Measurements from ENCODE around the gene FARSA. TPM values are rescaled to one million over a fixed set of nuclear protein-coding genes. Genes with fewer than 3 reads are reported as not detected.

Gene FARSA
- total and polyA plus RNA-seq, 2 donors (not counting 1 experiment from before 2014, with no cell fraction given): 26.4 to 50.1 TPM

- ATAC-seq (ENCODE audit: low read depth): peak; percentile 28
- Mint-ChIP-seq H3K27me3 (no peaks in the 10 kb centered on the region), H3K4me3 (peak overlapping the region; percentile 88), H3K27ac (peak overlapping the region; percentile 85), H3K4me1 (peaks cover 30% of the 10 kb centered on the region), H3K9me3 (ENCODE audit: insufficient read depth) (no peaks in the 10 kb centered on the region)
- H3K27me3 ChIP-seq (replicated peaks in 1 of 4; ENCODE audit: control extremely low read depth in 1 of 4, control insufficient read depth in 3 of 4, insufficient read depth in 4 of 4, low read length in 3 of 4): no peaks in the 10 kb centered on the region
- H4K20me1 ChIP-seq (ENCODE audit: control insufficient read depth, insufficient read depth, low read length, poor library complexity, severe bottlenecking): no peaks in the 10 kb centered on the region
- DNase-seq: peak; percentile 89
- H2AFZ ChIP-seq (ENCODE audit: insufficient read depth, low read depth, low read length, poor library complexity, severe bottlenecking): peak overlapping the region; percentile 66
- H3K9me3 ChIP-seq (ENCODE audit: control extremely low read depth in 1 of 3, control insufficient read depth in 2 of 3, insufficient read depth in 1 of 3, low read length in 2 of 3): peaks cover 0 to 40% (median 5%) of the 10 kb centered on the region in 3 donors
- peaks cover 19 to 38% of the 10 kb centered on the region in 2 donors for H3K4me1 ChIP-seq (ENCODE audit: control insufficient read depth in 2 of 2, insufficient read depth in 2 of 2, low read length in 2 of 2)
- TF ChIP-seq, protein P1, sequence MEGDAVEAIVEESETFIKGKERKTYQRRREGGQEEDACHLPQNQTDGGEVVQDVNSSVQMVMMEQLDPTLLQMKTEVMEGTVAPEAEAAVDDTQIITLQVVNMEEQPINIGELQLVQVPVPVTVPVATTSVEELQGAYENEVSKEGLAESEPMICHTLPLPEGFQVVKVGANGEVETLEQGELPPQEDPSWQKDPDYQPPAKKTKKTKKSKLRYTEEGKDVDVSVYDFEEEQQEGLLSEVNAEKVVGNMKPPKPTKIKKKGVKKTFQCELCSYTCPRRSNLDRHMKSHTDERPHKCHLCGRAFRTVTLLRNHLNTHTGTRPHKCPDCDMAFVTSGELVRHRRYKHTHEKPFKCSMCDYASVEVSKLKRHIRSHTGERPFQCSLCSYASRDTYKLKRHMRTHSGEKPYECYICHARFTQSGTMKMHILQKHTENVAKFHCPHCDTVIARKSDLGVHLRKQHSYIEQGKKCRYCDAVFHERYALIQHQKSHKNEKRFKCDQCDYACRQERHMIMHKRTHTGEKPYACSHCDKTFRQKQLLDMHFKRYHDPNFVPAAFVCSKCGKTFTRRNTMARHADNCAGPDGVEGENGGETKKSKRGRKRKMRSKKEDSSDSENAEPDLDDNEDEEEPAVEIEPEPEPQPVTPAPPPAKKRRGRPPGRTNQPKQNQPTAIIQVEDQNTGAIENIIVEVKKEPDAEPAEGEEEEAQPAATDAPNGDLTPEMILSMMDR (IDR thresholded peaks at IDR 0.05): peak; percentile 65
- no peak for TF ChIP-seq EZH2 (IDR thresholded peaks at IDR 0.05; ENCODE audit: borderline replicate concordance, insufficient read depth, low read depth, low read length, poor library complexity, severe bottlenecking)
- intact Hi-C loops (cut with micrococcal nuclease): loop anchor here (1.0 kb wide), 1 partner anchor 80 kb away; no protein-coding TSS in a partner anchor
- peak overlapping the region in 1 of 2 donors; percentile 44 for H3K27ac ChIP-seq (ENCODE audit: low read length in 2 of 2)
- H3K4me3 ChIP-seq (ENCODE audit: control extremely low read depth in 1 of 5, extremely low read depth in 1 of 5, insufficient read depth in 1 of 5, low read depth in 2 of 5, low read length in 4 of 5): peak overlapping the region in 4 of 5 experiments; percentile 46 to 60 (median 51)
- peak overlapping the region; percentile 62 for H3K9ac ChIP-seq (ENCODE audit: low read length)
- no peaks in the 10 kb centered on the region for H3K36me3 ChIP-seq (replicated peaks in 1 of 2; ENCODE audit: control extremely low read depth in 1 of 2, control insufficient read depth in 1 of 2, extremely low read depth in 1 of 2, insufficient read depth in 2 of 2, low read length in 1 of 2)
- ChIA-PET CTCF (interaction anchor here (0.6 to 7.1 kb wide), 9 partner anchors 12 to 303 kb away, joined by 3 to 58 read pairs (median 3); partner anchors contain the start of gene CALR), POLR2A (interaction anchor here (0.5 kb wide), 2 partner anchors 9 to 76 kb away, joined by 5 to 7 read pairs; no protein-coding TSS in a partner anchor)
- peak overlapping the region; percentile 90 for H3K4me2 ChIP-seq (replicated peaks; ENCODE audit: low read depth, low read length, poor library complexity, severe bottlenecking)
- peaks cover 9% of the 10 kb centered on the region for H3K79me2 ChIP-seq (ENCODE audit: control insufficient read depth, insufficient read depth, low read length)
- WGBS (ENCODE audit: insufficient coverage): 2% methylated on average over 73 of the region's 73 CpGs
These were observed 48.4 kb downstream of the FARSA start for GRCh38 chr19:12884926-12885748.

DNA sequence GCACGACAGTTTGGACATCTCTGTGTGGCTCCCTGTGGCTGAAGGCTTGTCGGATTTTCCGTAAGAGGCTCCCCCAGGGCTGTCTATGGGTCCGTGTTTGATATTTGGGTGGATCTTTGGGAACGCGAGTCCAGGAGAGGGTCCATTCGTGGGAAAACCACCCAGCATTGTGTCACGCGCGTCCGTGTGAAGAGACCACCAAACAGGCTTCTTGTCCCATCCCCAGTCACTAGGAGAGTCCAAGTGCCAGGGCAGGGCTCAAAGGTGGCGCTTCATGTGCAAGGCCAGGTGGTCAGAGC, 48.9 kb downstream of the FARSA start:
- Histone ChIP-seq H2AFZ (ENCODE audit: insufficient read depth, low read depth, low read length, poor library complexity, severe bottlenecking) (peak overlapping the region; percentile 66), H3K79me2 (ENCODE audit: control insufficient read depth, insufficient read depth, low read length) (peaks cover 12% of the 10 kb centered on the region), H3K4me2 (replicated peaks; ENCODE audit: low read depth, low read length, poor library complexity, severe bottlenecking) (peak overlapping the region; percentile 90), H3K9me3 (ENCODE audit: control extremely low read depth in 1 of 3, control insufficient read depth in 2 of 3, insufficient read depth in 1 of 3, low read length in 2 of 3) (peaks cover 0 to 40% (median 5%) of the 10 kb centered on the region in 3 donors), H4K20me1 (ENCODE audit: control insufficient read depth, insufficient read depth, low read length, poor library complexity, severe bottlenecking) (no peaks in the 10 kb centered on the region), H3K27me3 (replicated peaks in 1 of 4; ENCODE audit: control extremely low read depth in 1 of 4, control insufficient read depth in 3 of 4, insufficient read depth in 4 of 4, low read length in 3 of 4) (no peaks in the 10 kb centered on the region), H3K27ac (ENCODE audit: low read length in 2 of 2) (no peak overlapping the region), H3K4me3 (ENCODE audit: control extremely low read depth in 1 of 5, extremely low read depth in 1 of 5, insufficient read depth in 1 of 5, low read depth in 2 of 5, low read length in 4 of 5) (peak overlapping the region in 3 of 5 experiments; percentile 46 to 60 (median 54)), H3K9ac (ENCODE audit: low read length) (peak overlapping the region; percentile 62), H3K4me1 (ENCODE audit: control insufficient read depth in 2 of 2, insufficient read depth in 2 of 2, low read length in 2 of 2) (peaks cover 19 to 41% of the 10 kb centered on the region in 2 donors), H3K36me3 (replicated peaks in 1 of 2; ENCODE audit: control extremely low read depth in 1 of 2, control insufficient read depth in 1 of 2, extremely low read depth in 1 of 2, insufficient read depth in 2 of 2, low read length in 1 of 2) (no peaks in the 10 kb centered on the region)
- POLR2A ChIA-PET: no interaction called here
- ATAC-seq (ENCODE audit: low read depth) (no peak), DNase-seq (no peak)
- intact Hi-C loops (cut with micrococcal nuclease): no loop called here
- Mint-ChIP-seq H3K4me3 (peak overlapping the region; percentile 88), H3K27ac (no peak overlapping the region), H3K9me3 (ENCODE audit: insufficient read depth) (no peaks in the 10 kb centered on the region), H3K4me1 (peaks cover 31% of the 10 kb centered on the region), H3K27me3 (no peaks in the 10 kb centered on the region)
- TF ChIP-seq EZH2 (IDR thresholded peaks at IDR 0.05; ENCODE audit: borderline replicate concordance, insufficient read depth, low read depth, low read length, poor library complexity, severe bottlenecking): no peak
- TF ChIP-seq, protein P1 (IDR thresholded peaks at IDR 0.05): no peak
- CTCF ChIA-PET: interaction anchor here (0.6 to 7.1 kb wide), 8 partner anchors 11 to 293 kb away, joined by 3 to 58 read pairs (median 3); partner anchors contain the start of gene CALR
- WGBS (ENCODE audit: insufficient coverage): 77% methylated on average over 12 of the region's 12 CpGs

Data from B cell (primary cell).